HG03066 (cell line): Measurements from ENCODE around the gene FIBCD1.

Experiments used
- ATAC-seq: cut with Tn5 transposase; IDR thresholded peaks from one replicate; pipeline ENCODE4 v1.9.1; 2021; ENCODE audit warnings: low read depth; ENCODE audit not compliant: unreplicated experiment

The FIBCD1 gene

GRCh38 chr9:130884111-130884531, 54.9 kb downstream of the FIBCD1 start:
- ATAC-seq, result no peak

GRCh38 chr9:130883479-130883878, 55.6 kb downstream of the FIBCD1 start:
- no peak for ATAC-seq

GRCh38 chr9:130882696-130883225, 56.3 kb downstream of the FIBCD1 start:
- ATAC-seq, result no peak

- no peak for ATAC-seq
These were observed 57.5 kb downstream of the FIBCD1 start for GRCh38 chr9:130881516-130881915.

GRCh38 chr9:130880599-130881220, 58.3 kb downstream of the FIBCD1 start:
- no peak for ATAC-seq

GRCh38 chr9:130879863-130880411, 59.1 kb downstream of the FIBCD1 start:
- ATAC-seq, result no peak

GRCh38 chr9:130878295-130878694, 60.8 kb downstream of the FIBCD1 start:
- ATAC-seq, result no peak

- no peak for ATAC-seq
These were observed 61.7 kb downstream of the FIBCD1 start for GRCh38 chr9:130877300-130877699.

- ATAC-seq, result no peak
These were observed 64.3 kb downstream of the FIBCD1 start for GRCh38 chr9:130874783-130875182.

GRCh38 chr9:130873966-130874365, 65.1 kb downstream of the FIBCD1 start:
- ATAC-seq, result no peak

GRCh38 chr9:130872912-130873503, 66.0 kb downstream of the FIBCD1 start:
- ATAC-seq, result no peak

GRCh38 chr9:130872508-130872907, 66.5 kb downstream of the FIBCD1 start:
- ATAC-seq, result no peak

GRCh38 chr9:130872093-130872492, 67.0 kb downstream of the FIBCD1 start:
- ATAC-seq, result no peak

- no peak for ATAC-seq
These were observed 67.5 kb downstream of the FIBCD1 start for GRCh38 chr9:130871395-130872062.

GRCh38 chr9:130870491-130871381, 68.3 kb downstream of the FIBCD1 start:
- ATAC-seq, result peak; percentile 79

GRCh38 chr9:130869250-130869649, 69.8 kb downstream of the FIBCD1 start:
- ATAC-seq, result no peak

- no peak for ATAC-seq
These were observed 70.8 kb downstream of the FIBCD1 start for GRCh38 chr9:130868230-130868629.

- ATAC-seq, result no peak
These were observed 71.5 kb downstream of the FIBCD1 start for GRCh38 chr9:130867556-130867955.

- no peak for ATAC-seq
These were observed 72.5 kb downstream of the FIBCD1 start for GRCh38 chr9:130866474-130866965.

GRCh38 chr9:130865921-130866320, 73.1 kb downstream of the FIBCD1 start:
- no peak for ATAC-seq
